HG03521 (cell line): ENCODE results near the gene CFAP107.
"Not testable (repeated sequence)": the region's sequence is repeated elsewhere in the genome, so short reads cannot be mapped to it uniquely, and the experiment has no call there.

Experiments used
- ATAC-seq: cut with Tn5 transposase; IDR thresholded peaks from one replicate; pipeline ENCODE4 v1.9.1; 2021; ENCODE audit warnings: mild to moderate bottlenecking, moderate library complexity; ENCODE audit not compliant: unreplicated experiment

Gene CFAP107

GRCh38 chr1:12776801-12777557, 31.0 kb downstream of the CFAP107 start:
- no peak for ATAC-seq

- ATAC-seq: no peak
Measured at GRCh38 chr1:12778061-12778460, 32.1 kb downstream of the CFAP107 start.

- ATAC-seq: no peak
Measured at GRCh38 chr1:12778907-12779306, 32.9 kb downstream of the CFAP107 start.

- not testable (repeated sequence) for ATAC-seq
Measured at GRCh38 chr1:12781488-12781887, 35.5 kb downstream of the CFAP107 start.

GRCh38 chr1:12783783-12784182, 37.8 kb downstream of the CFAP107 start:
- not testable (repeated sequence) for ATAC-seq

GRCh38 chr1:12784729-12785128, 38.7 kb downstream of the CFAP107 start:
- not testable (repeated sequence) for ATAC-seq

- not testable (repeated sequence) for ATAC-seq
Measured at GRCh38 chr1:12791097-12791496, 45.1 kb downstream of the CFAP107 start, which contains the start of gene PRAMEF1. PRAMEF1 (plus strand) TSS chr1:12791397; CDS start chr1:12793228, 1,831 bp downstream.

- ATAC-seq: no peak
Measured at GRCh38 chr1:12798911-12799310, 52.9 kb downstream of the CFAP107 start.

GRCh38 chr1:12799730-12800129, 53.7 kb downstream of the CFAP107 start:
- no peak for ATAC-seq

- ATAC-seq: no peak
Measured at GRCh38 chr1:12809933-12810332, 63.9 kb downstream of the CFAP107 start.

GRCh38 chr1:12810691-12811408, 64.8 kb downstream of the CFAP107 start:
- no peak for ATAC-seq

GRCh38 chr1:12811409-12811784, 65.4 kb downstream of the CFAP107 start:
- ATAC-seq: no peak
